Adrenal gland (tissue), 12 donors: ENCODE measurements around the gene MESP2. TPM values are rescaled to one million over a fixed set of nuclear protein-coding genes. Genes with fewer than 3 reads are reported as not detected.

Experiments used
- DNase-seq, 7 donors: peaks; one replicate each; pipeline ENCODE4 v3.0.0-alpha.2; 2019 to 2020
- H3K27ac ChIP-seq, 5 donors: fragments of 200-600 bp; sonication (generic) in 4 of 5; 1 replicate in 3 of 5; 2 replicates in 2 of 5; pipeline versions ENCODE4 v1.5.1 to v1.8.0; 2016 to 2020; ENCODE audit warnings: mild to moderate bottlenecking in 1 of 5
- H3K27me3 ChIP-seq: fragments of 200-600 bp; 2 replicates; pipeline ENCODE4 v1.8.0; 2021
- H3K36me3 ChIP-seq, 2 donors: fragments of 200-600 bp; replicated peaks in 1 of 2; 1 replicate in 1 of 2; 2 replicates in 1 of 2; pipeline versions ENCODE4 v1.5.1 to v1.8.0; 2018 to 2022
- H3K4me1 ChIP-seq, 2 donors: fragments of 200-600 bp; replicated peaks in 1 of 2; 1 replicate in 1 of 2; 2 replicates in 1 of 2; pipeline versions ENCODE4 v1.5.1 to v1.8.0; 2018 to 2021
- H3K4me3 ChIP-seq, 4 donors: fragments of 200-600 bp; sonication (generic) in 3 of 4; one replicate each; pipeline ENCODE4 v1.5.1; 2016 to 2018
- H3K9me3 ChIP-seq, 3 donors: fragments of 200-600 bp; sonication (generic) in 1 of 3; replicated peaks in 1 of 3; 1 replicate in 2 of 3; 2 replicates in 1 of 3; pipeline versions ENCODE4 v1.5.1 to v1.8.0; 2016 to 2021
- CTCF ChIP-seq, 6 experiments: fragments of 450-650 bp in 4 of 6; fragments of 200-600 bp in 2 of 6; sonication (generic) in 1 of 6; IDR thresholded peaks; 1 replicate in 5 of 6; 2 replicates in 1 of 6; pipeline versions ENCODE4 v1.5.1 to v1.8.0; 2016 to 2021; ENCODE audit warnings: antibody characterized with exemption in 6 of 6, mild to moderate bottlenecking in 2 of 6, moderate library complexity in 1 of 6
- POLR2A ChIP-seq, 2 donors: fragments of 450-650 bp; IDR thresholded peaks; one replicate each; pipeline ENCODE4 v1.6.1; 2017; ENCODE audit warnings: antibody characterized with exemption in 2 of 2, mild to moderate bottlenecking in 2 of 2, moderate library complexity in 1 of 2
- WGBS, 4 donors: extraction: QIAGEN DNeasy Blood & Tissue Kit in 2 of 4; methylation state at CpG; one replicate each; pipeline versions ENCODE4 v1.1.5 to v1.1.7; 2013 to 2017; 5-methylcytosine and 5-hydroxymethylcytosine counted together
- intact Hi-C, 2 donors: fragments of 100-400 bp; cut with DNase I; formaldehyde crosslinking; loops; one replicate each; pipeline versions ENCODE4 v1.14.1 to v1.15.0; 2022 to 2023
- polyA plus RNA-seq, 3 donors: library from polyadenylated mRNA; stranded (reverse); fragments of 200-250 nt in 2 of 3; fragments of 350-450 nt in 1 of 3; fragmentation: Illumina TruSeq in 1 of 3; extraction: RNeasy Lipid Tissue Mini Kit (QIAGEN cat#74804) in 1 of 3; gene quantifications; one replicate each; pipeline ENCODE4 v1.2.3, GENCODE V29; 2013 to 2014
- total RNA-seq, 9 donors: library from RNA; depleted of rRNA in 4 of 9; stranded (reverse); fragments of >200 nt in 4 of 9; fragments of 120-200 nt in 1 of 9; fragmentation: NEBNext Ultra II Directional in 1 of 9; extraction: Animal tissue kit (Norgen Biotek cat#: 25700) in 1 of 9; gene quantifications; one replicate each; pipeline versions ENCODE4 v1.1.0 to v1.2.4, GENCODE V29; 2013 to 2023
- donor health status: healthy with polysubstance abuse.
- donor health status: Bipolar disorder and iron deficiency.
- donor health status: DM: yes; HTN: yes; CAD: no.
- donor health status: DM: no; HTN: no; CAD: no.
- donor health status: DM: no; HTN: no; CAD: no.
- donor health status: DM: yes; HTN: yes; CAD: no.

Gene MESP2
- total and polyA plus RNA-seq, 12 donors: 0.34 to 1.7 (median 0.55) TPM; not detected in 3

DNA sequence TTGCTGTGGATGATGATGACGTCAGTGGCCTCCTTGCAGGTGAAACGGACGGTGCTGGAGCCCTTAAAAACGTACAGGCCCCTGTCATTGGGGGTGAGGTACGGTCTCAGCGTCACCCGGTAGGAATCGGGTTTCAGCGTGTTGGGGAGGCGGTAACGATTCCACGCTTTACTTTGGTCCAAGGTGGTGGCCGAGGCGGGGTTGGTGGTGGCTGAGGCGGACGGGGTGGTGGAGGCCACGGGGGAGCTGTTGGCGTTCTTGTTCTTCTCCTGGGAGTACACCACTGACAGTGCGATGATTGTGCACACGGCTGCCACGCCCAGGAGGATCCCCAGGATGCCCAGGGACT, 30.1 kb downstream of the MESP2 start:
- no peak for DNase-seq
- Histone ChIP-seq H3K27ac (no peak overlapping the region), H3K27me3 (no peaks in the 10 kb centered on the region), H3K9me3 (no peaks in the 10 kb centered on the region), H3K4me3 (no peak overlapping the region), H3K36me3 (no peaks in the 10 kb centered on the region), H3K4me1 (no peaks in the 10 kb centered on the region)
- intact Hi-C loops: no loop called here
- TF ChIP-seq POLR2A (IDR thresholded peaks at IDR 0.05) (no peak), CTCF (IDR thresholded peaks at IDR 0.05) (no peak)
- WGBS, 4 donors: 79 to 92% (median 87%) methylated on average over 18 to 21 of the region's 21 CpGs

DNA sequence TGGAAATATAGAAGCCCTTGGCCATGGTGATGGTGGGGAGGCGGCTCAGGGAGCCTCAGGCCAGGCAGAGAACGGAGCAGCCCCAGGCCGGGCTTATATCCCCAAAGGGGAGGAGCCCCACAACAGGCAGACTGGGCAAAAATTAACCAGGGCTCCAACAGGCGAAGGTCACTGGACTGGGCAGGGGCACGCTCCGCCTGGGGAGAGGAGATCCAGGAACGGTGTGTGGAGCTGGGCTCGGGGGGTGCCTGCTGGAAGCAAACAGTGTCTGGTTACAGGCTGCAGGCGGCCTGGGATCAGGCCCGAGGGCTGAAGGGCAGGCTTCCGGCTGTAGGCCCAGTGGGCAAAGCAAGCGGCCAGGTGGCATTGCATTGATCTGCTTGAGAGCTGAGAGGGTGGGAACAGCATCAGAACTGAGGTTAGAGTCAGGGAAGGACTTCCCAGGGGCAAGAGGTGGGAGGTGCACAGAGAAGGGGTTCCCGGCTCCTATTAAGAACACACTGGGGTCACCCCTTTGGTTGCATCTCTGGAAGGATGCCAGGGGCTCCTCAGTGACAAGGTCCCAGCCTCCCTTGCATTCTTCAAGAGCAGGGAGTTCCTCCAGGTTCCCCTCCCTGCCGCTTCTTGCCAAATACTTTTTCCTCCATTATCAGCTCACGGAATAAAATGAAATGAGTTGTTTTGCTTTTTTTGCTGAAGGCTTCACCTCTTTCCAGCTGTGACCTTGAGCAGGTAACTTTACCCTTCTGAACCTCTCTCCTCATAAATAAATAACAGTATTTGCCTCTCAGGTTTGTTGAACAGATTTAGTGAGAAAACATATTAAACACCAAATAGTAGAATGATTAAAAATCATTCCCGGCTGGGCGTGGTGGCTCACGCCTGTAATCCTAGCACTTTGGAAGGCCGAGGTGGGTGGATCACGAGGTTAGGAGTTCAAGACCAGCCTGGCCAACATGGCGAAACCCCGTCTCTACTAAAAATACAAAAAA, 30.7 kb downstream of the MESP2 start:
- no peaks in the 10 kb centered on the region for H3K36me3 ChIP-seq
- WGBS, 4 donors: 82 to 89% (median 86%) methylated on average over 19 to 22 of the region's 22 CpGs
- TF ChIP-seq POLR2A (IDR thresholded peaks at IDR 0.05): no peak
- no peak for TF ChIP-seq CTCF (IDR thresholded peaks at IDR 0.05)

GRCh38 chr15:89807689-89808088, 31.6 kb downstream of the MESP2 start:
- Histone ChIP-seq H3K9me3 (no peaks in the 10 kb centered on the region), H3K27ac (no peak overlapping the region), H3K4me3 (no peak overlapping the region), H3K4me1 (peaks cover 0 to 7% of the 10 kb centered on the region in 2 donors), H3K36me3 (no peaks in the 10 kb centered on the region), H3K27me3 (no peaks in the 10 kb centered on the region)
- TF ChIP-seq POLR2A (IDR thresholded peaks at IDR 0.05) (no peak), CTCF (IDR thresholded peaks at IDR 0.05) (no peak)
- no peak for DNase-seq
- intact Hi-C loops: no loop called here
- WGBS, 4 donors: 89 to 93% (median 90%) methylated on average over 6 of the region's 6 CpGs

More for the DNA sequence above, 30.7 kb downstream of the MESP2 start:
- no peak overlapping the region for H3K4me3 ChIP-seq
- no peak for DNase-seq
- no peaks in the 10 kb centered on the region for H3K9me3 ChIP-seq
- no peaks in the 10 kb centered on the region for H3K4me1 ChIP-seq
- H3K27me3 ChIP-seq: no peaks in the 10 kb centered on the region
- intact Hi-C loops: no loop called here
- H3K27ac ChIP-seq: peak overlapping the region in 1 of 5 donors; percentile 1

DNA sequence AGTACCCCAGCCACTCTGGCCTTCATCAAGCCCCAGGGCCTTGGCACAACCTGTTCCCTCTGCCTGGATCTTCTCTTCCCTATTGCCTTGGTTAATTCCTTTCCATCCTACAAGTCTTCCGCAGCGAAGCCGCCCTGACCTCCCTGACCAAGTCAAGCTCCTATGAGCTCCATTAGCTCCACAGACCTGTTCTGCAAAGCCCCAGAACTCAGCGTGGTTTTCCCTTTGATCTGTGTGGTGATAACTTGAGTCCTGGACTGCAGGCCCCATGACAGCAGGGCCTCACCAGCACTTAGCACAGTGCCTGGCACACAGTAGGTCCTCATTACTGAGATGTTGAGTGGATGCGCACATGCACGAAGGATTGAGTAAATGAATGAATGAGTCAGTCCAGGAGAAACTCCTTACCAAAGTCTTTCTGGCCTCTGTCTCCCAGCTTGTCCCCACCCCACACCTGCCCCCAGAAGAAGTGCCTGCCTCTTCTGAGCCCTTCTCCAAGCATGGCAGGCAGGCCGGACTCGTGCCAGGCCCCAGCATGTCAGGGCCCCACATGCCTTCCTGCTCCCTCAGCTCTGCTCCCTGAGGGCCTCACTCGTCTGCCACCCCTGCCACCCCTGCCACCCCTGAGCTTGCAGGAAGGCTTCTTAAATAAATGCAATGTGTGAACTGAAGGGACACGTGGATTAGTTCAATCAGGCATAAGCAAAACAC, 32.2 kb downstream of the MESP2 start:
- peaks cover 2% of the 10 kb centered on the region for H3K27me3 ChIP-seq
- no peak for TF ChIP-seq POLR2A (IDR thresholded peaks at IDR 0.05)
- TF ChIP-seq CTCF (IDR thresholded peaks at IDR 0.05): no peak
- H3K27ac ChIP-seq: peak overlapping the region in 1 of 5 donors; percentile 20
- DNase-seq: no peak
- 86 to 89% (median 88%) methylated on average over 10 of the region's 10 CpGs for WGBS, 4 donors
- no peak overlapping the region for H3K4me3 ChIP-seq
- intact Hi-C loops: no loop called here
- peaks cover 0 to 7% of the 10 kb centered on the region in 2 donors for H3K4me1 ChIP-seq
- H3K36me3 ChIP-seq: no peaks in the 10 kb centered on the region
- no peaks in the 10 kb centered on the region for H3K9me3 ChIP-seq
